Fibroblast of pulmonary artery (primary cell): ENCODE measurements around the gene NFASC.

Source experiments
- DNase-seq: peaks from one replicate; pipeline ENCODE4 v3.0.0-alpha.2; 2010; ENCODE audit warnings: low read depth
- H3K4me3 ChIP-seq: replicated peaks from 2 replicates; pipeline ENCODE4 v1.5.1; 2011; ENCODE audit warnings: low read depth, mild to moderate bottlenecking, control low read depth, low read length, moderate library complexity
- TF ChIP-seq, protein P1 (sequence below): IDR thresholded peaks from 2 replicates; pipeline ENCODE4 v1.5.1; 2011; ENCODE audit warnings: mild to moderate bottlenecking, control low read depth, low read length, inconsistent platforms; ENCODE audit errors: missing control alignments

The NFASC gene

DNA sequence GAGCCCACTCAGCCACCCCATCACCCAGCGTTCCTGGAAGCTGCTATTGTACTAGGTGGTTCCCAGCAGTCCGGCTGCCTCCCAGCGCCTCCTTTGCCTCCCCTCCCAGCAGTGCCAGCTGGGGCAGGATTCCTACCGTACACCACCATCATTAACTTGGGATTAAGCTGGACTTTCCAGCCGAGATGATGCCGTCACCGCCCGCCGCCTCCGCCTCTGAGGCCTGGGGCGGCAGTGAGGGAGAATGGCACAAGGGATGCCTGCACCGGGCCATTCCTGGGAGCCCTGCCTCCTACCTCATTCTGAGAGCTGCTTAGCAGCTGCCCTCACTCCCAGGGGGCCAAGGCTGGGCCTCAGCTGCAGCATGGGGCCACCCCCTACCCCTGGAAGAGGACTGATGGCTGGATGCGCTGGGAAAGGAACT is 185.5 kb downstream of the NFASC start:
- no peak for DNase-seq
- H3K4me3 ChIP-seq = no peak overlapping the region
- TF ChIP-seq, protein P1, sequence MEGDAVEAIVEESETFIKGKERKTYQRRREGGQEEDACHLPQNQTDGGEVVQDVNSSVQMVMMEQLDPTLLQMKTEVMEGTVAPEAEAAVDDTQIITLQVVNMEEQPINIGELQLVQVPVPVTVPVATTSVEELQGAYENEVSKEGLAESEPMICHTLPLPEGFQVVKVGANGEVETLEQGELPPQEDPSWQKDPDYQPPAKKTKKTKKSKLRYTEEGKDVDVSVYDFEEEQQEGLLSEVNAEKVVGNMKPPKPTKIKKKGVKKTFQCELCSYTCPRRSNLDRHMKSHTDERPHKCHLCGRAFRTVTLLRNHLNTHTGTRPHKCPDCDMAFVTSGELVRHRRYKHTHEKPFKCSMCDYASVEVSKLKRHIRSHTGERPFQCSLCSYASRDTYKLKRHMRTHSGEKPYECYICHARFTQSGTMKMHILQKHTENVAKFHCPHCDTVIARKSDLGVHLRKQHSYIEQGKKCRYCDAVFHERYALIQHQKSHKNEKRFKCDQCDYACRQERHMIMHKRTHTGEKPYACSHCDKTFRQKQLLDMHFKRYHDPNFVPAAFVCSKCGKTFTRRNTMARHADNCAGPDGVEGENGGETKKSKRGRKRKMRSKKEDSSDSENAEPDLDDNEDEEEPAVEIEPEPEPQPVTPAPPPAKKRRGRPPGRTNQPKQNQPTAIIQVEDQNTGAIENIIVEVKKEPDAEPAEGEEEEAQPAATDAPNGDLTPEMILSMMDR = no peak

DNA sequence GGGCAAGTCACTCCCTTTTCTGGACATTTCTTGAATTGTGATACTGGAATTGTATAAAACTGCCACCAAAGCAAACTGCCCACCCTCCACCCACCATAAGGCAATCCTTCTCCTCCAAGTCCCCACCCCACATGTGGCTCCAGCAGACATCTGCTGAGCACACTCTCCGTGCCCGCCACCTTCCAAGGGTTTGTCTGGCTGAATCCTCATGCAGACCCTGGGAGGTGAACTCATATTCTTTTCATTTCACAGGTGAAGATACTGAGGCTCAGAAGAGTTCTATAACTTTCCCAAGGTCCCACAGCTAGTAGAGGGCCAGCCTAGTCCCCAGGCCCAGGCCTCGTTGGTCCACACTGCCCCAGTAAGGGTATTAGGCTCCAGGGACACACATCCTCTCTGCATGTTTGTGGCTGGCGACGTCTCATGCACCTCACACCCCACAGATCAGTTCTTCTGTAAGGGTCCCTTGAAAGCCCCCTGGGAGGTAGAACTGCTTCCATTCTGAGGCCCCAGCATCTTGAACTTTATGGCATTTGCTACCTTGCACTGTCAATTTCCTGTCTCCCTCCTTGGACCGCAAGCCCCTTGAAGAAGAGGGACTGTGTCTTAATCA is 186.4 kb downstream of the NFASC start:
- no peak overlapping the region for H3K4me3 ChIP-seq
- no peak for DNase-seq
- TF ChIP-seq, protein P1 = no peak

DNA sequence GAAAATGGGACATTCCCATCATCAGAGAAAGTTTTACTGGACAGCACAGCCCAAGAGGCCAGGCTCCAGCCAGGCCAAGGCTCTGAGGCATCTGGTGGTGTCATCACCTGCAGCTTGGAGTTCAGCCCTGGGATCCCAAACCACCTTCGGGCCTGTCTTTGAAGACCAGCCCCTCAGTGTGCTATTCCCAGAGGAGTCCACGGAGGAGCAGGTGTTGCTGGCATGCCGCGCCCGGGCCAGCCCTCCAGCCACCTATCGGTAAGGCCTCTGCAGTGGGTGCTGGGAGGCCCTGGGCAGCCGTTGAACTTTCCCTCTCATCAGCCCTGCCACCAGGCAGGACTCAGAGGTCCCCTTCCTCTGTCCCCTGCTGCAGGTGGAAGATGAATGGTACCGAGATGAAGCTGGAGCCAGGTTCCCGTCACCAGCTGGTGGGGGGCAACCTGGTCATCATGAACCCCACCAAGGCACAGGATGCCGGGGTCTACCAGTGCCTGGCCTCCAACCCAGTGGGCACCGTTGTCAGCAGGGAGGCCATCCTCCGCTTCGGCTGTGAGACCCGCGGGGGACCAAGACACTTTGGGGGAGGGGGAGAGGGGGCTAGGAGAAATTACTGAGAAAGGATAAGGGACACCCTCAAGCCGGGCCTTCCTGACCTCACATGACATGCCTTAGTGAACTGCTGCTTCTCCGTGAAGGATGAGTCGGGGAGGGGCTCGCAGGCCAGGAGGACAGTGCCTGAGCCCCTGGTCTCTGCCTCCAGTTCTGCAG is 187.3 kb downstream of the NFASC start:
- no peak for DNase-seq
- no peak overlapping the region for H3K4me3 ChIP-seq
- TF ChIP-seq, protein P1 = no peak

DNA sequence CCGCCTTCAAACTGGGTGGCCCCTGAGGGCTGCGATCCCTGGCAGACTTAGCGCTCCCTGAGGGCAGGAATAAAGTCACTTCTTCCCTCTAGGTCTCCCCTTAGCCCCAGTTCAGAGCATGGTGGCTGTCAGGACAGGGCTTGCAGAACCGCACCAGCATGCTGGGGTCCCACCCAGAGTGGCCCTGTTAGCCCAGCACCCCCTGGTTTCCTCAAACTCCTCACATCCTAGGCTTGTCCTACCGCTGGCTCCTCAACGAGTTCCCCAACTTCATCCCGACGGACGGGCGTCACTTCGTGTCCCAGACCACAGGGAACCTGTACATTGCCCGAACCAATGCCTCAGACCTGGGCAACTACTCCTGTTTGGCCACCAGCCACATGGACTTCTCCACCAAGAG is 188.2 kb downstream of the NFASC start:
- no peak for DNase-seq
- H3K4me3 ChIP-seq = no peak overlapping the region
- TF ChIP-seq, protein P1 = no peak

DNA sequence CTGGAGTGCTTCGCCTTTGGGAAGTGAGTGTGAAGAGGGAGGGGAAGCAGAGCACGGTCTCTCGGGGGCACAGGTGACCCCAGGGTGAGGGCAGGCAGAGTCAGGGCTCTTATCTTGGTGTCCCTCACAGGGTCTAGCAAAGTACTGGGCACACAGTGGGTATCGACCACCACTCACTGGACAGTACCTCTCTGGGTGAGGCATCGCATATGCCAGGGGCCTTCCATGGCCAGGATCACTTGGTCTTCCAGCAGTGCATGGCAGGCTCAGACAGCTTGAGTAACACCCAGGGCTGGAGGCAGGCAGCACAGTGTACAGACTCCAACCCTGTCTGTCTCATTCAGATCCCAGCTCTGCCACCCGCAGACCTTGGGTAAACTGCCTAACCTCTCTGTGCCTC is 189.0 kb downstream of the NFASC start:
- TF ChIP-seq, protein P1 = no peak
- no peak overlapping the region for H3K4me3 ChIP-seq
- no peak for DNase-seq

DNA sequence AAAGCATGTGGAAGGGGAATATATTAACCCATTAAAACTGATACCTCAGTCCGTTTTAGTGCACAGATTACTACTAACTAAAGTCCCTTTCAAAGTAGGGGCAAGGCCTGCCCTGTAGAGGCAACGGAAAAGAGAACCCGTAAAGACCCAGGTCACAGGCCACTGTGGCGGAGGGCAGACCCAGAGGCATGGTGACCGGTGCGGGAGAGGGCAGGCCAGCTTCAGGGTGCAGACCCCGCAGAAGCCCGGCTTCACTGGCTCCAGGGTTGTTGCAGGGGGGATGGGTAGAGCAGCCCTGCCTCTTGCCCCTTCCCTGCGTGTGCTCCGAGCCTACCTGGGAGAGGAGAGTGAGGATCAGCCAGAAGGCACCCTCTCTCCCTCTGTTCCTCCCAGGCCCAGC is 190.1 kb downstream of the NFASC start:
- TF ChIP-seq, protein P1 = no peak

DNA sequence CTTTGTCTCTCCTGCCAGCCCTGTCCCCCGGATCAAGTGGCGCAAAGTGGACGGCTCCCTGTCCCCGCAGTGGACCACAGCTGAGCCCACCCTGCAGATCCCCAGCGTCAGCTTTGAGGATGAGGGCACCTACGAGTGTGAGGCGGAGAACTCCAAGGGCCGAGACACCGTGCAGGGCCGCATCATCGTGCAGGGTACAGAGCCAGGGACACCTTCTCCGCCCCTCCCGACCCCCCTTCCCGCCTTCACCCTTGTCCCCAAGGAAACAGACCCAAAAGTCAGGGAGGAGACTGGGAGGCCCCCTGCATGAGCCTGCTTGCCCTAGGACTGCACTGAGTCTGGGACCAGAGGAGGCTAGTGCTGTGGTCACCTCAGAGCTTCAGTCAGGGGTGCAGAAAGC is 190.6 kb downstream of the NFASC start:
- DNase-seq = no peak
- TF ChIP-seq, protein P1 = no peak

More for the DNA sequence above, 190.1 kb downstream of the NFASC start:
- no peak overlapping the region for H3K4me3 ChIP-seq
- no peak for DNase-seq

More for the DNA sequence above, 190.6 kb downstream of the NFASC start:
- H3K4me3 ChIP-seq = no peak overlapping the region
